ENCODE data around the gene HLF.

The HLF gene

GRCh38 chr17:55275894-55276804 is 11.4 kb downstream of the HLF start:
- no peak for DNase-seq

GRCh38 chr17:55278173-55278961 is 13.6 kb downstream of the HLF start:
- no peak for DNase-seq

GRCh38 chr17:55279203-55279602 is 14.4 kb downstream of the HLF start:
- DNase-seq, result no peak

- no peak for DNase-seq
These were observed 15.0 kb downstream of the HLF start for GRCh38 chr17:55279788-55280187.

- DNase-seq, result no peak
These were observed 15.5 kb downstream of the HLF start for GRCh38 chr17:55280212-55280611.

- no peak for DNase-seq
These were observed 17.1 kb downstream of the HLF start for GRCh38 chr17:55281649-55282378.

- no peak for DNase-seq
These were observed 17.6 kb downstream of the HLF start for GRCh38 chr17:55282379-55282702.

GRCh38 chr17:55282741-55283140 is 18.0 kb downstream of the HLF start:
- no peak for DNase-seq

GRCh38 chr17:55283256-55283965 is 18.7 kb downstream of the HLF start:
- no peak for DNase-seq

- no peak for DNase-seq
These were observed 19.5 kb downstream of the HLF start for GRCh38 chr17:55284001-55284884.

GRCh38 chr17:55284944-55285339 is 20.2 kb downstream of the HLF start:
- DNase-seq, result no peak

GRCh38 chr17:55285340-55286301 is 20.9 kb downstream of the HLF start:
- no peak for DNase-seq

GRCh38 chr17:55286681-55287589 is 22.2 kb downstream of the HLF start:
- no peak for DNase-seq

- no peak for DNase-seq
These were observed 23.8 kb downstream of the HLF start for GRCh38 chr17:55288356-55289105.

- no peak for DNase-seq
These were observed 24.3 kb downstream of the HLF start for GRCh38 chr17:55289106-55289446.

GRCh38 chr17:55289978-55290377 is 25.2 kb downstream of the HLF start:
- no peak for DNase-seq

GRCh38 chr17:55290492-55291113 is 25.8 kb downstream of the HLF start:
- DNase-seq, result no peak

GRCh38 chr17:55291114-55291507 is 26.4 kb downstream of the HLF start:
- DNase-seq, result no peak
